Measurements from ENCODE around the gene TMX2. TPM values are rescaled to one million over a fixed set of nuclear protein-coding genes. Genes with fewer than 3 reads are reported as not detected.

TMX2 gene
- total and polyA plus RNA-seq, 4 donors, result 40.6 to 50.8 (median 45.9) TPM

- Histone ChIP-seq H3K27me3 (ENCODE audit: control insufficient read depth in 1 of 2, insufficient read depth in 2 of 2, low read length in 1 of 2) (no peaks in the 10 kb centered on the region), H3K4me3 (ENCODE audit: low read length in 2 of 2) (no peak overlapping the region), H3K36me3 (ENCODE audit: control insufficient read depth in 1 of 2, insufficient read depth in 2 of 2, low read length in 1 of 2) (peaks cover 0 to 1% of the 10 kb centered on the region in 2 donors), H3K27ac (ENCODE audit: low read depth in 1 of 2, low read length in 2 of 2) (no peak overlapping the region), H3K9me3 (ENCODE audit: control insufficient read depth, low read length) (no peaks in the 10 kb centered on the region), H3K4me1 (ENCODE audit: control insufficient read depth in 1 of 2, insufficient read depth in 2 of 2, low read length in 2 of 2) (no peaks in the 10 kb centered on the region)
- intact Hi-C loops (cut with DNase I), result no loop called here
- DNase-seq, result no peak
- ATAC-seq (ENCODE audit: low FRiP score), result no peak
- 91 to 92% methylated on average over 7 of the region's 7 CpGs for WGBS, 2 donors
Measured at GRCh38 chr11:57729479-57729878, 17.1 kb downstream of the TMX2 start.

- no peak for DNase-seq
- 88 to 100% methylated on average over 1 of the region's 1 CpG for WGBS, 2 donors
- Histone ChIP-seq H3K9me3 (ENCODE audit: control insufficient read depth, low read length) (no peaks in the 10 kb centered on the region), H3K4me3 (ENCODE audit: low read length in 2 of 2) (no peak overlapping the region), H3K4me1 (ENCODE audit: control insufficient read depth in 1 of 2, insufficient read depth in 2 of 2, low read length in 2 of 2) (no peaks in the 10 kb centered on the region), H3K27ac (ENCODE audit: low read depth in 1 of 2, low read length in 2 of 2) (no peak overlapping the region), H3K36me3 (ENCODE audit: control insufficient read depth in 1 of 2, insufficient read depth in 2 of 2, low read length in 1 of 2) (peaks cover 0 to 1% of the 10 kb centered on the region in 2 donors), H3K27me3 (ENCODE audit: control insufficient read depth in 1 of 2, insufficient read depth in 2 of 2, low read length in 1 of 2) (no peaks in the 10 kb centered on the region)
- intact Hi-C loops (cut with DNase I), result no loop called here
- no peak for ATAC-seq (ENCODE audit: low FRiP score)
Measured at GRCh38 chr11:57732661-57733060, 20.3 kb downstream of the TMX2 start.

- Histone ChIP-seq H3K36me3 (ENCODE audit: control insufficient read depth in 1 of 2, insufficient read depth in 2 of 2, low read length in 1 of 2) (peaks cover 1 to 3% of the 10 kb centered on the region in 2 donors), H3K9me3 (ENCODE audit: control insufficient read depth, low read length) (no peaks in the 10 kb centered on the region), H3K4me3 (ENCODE audit: low read length in 2 of 2) (no peak overlapping the region), H3K4me1 (ENCODE audit: control insufficient read depth in 1 of 2, insufficient read depth in 2 of 2, low read length in 2 of 2) (no peaks in the 10 kb centered on the region), H3K27ac (ENCODE audit: low read depth in 1 of 2, low read length in 2 of 2) (no peak overlapping the region), H3K27me3 (ENCODE audit: control insufficient read depth in 1 of 2, insufficient read depth in 2 of 2, low read length in 1 of 2) (no peaks in the 10 kb centered on the region)
- intact Hi-C loops (cut with DNase I), result no loop called here
- WGBS, 2 donors, result 67 to 80% methylated on average over 3 of the region's 3 CpGs
- ATAC-seq (ENCODE audit: low FRiP score), result no peak
- DNase-seq, result no peak
Measured at GRCh38 chr11:57735619-57736298, 23.4 kb downstream of the TMX2 start.

- Histone ChIP-seq H3K4me1 (ENCODE audit: control insufficient read depth in 1 of 2, insufficient read depth in 2 of 2, low read length in 2 of 2) (no peaks in the 10 kb centered on the region), H3K4me3 (ENCODE audit: low read length in 2 of 2) (peak within 1 kb of the TSS; percentile 67 to 69), H3K36me3 (ENCODE audit: control insufficient read depth in 1 of 2, insufficient read depth in 2 of 2, low read length in 1 of 2) (peaks cover 0 to 3% of the 10 kb centered on the region in 2 donors), H3K27ac (ENCODE audit: low read depth in 1 of 2, low read length in 2 of 2) (peak within 1 kb of the TSS; percentile 46 to 94), H3K9me3 (ENCODE audit: control insufficient read depth, low read length) (no peaks in the 10 kb centered on the region), H3K27me3 (ENCODE audit: control insufficient read depth in 1 of 2, insufficient read depth in 2 of 2, low read length in 1 of 2) (no peaks in the 10 kb centered on the region)
- intact Hi-C loops (cut with DNase I), result loop anchor here in 1 of 2 donors (2.0 kb wide), 2 partner anchors 29 to 57 kb away; partner anchors contain the start of genes MED19 and TMX2
- 0% methylated on average over 65 to 75 of the region's 75 CpGs for WGBS, 2 donors
- DNase-seq (peak; percentile 98), ATAC-seq (ENCODE audit: low FRiP score) (peak; percentile 98)
Measured at GRCh38 chr11:57741132-57742086, 29.0 kb downstream of the TMX2 start, which contains the start of gene SELENOH. SELENOH (plus strand) TSS chr11:57741491; CDS start chr11:57741596, 105 bp downstream.

GRCh38 chr11:57742087-57742452 is 29.7 kb downstream of the TMX2 start:
- no peak for ATAC-seq (ENCODE audit: low FRiP score)
- H3K36me3 ChIP-seq (ENCODE audit: control insufficient read depth in 1 of 2, insufficient read depth in 2 of 2, low read length in 1 of 2), result peaks cover 0 to 3% of the 10 kb centered on the region in 2 donors
- H3K27me3 ChIP-seq (ENCODE audit: control insufficient read depth in 1 of 2, insufficient read depth in 2 of 2, low read length in 1 of 2), result no peaks in the 10 kb centered on the region
- no peaks in the 10 kb centered on the region for H3K4me1 ChIP-seq (ENCODE audit: control insufficient read depth in 1 of 2, insufficient read depth in 2 of 2, low read length in 2 of 2)
- H3K27ac ChIP-seq (ENCODE audit: low read depth in 1 of 2, low read length in 2 of 2), result peak overlapping the region in 1 of 2 donors; percentile 94
- no peak for DNase-seq
- H3K9me3 ChIP-seq (ENCODE audit: control insufficient read depth, low read length), result no peaks in the 10 kb centered on the region
- intact Hi-C loops (cut with DNase I), result loop anchor here in 1 of 2 donors (2.0 kb wide), 1 partner anchor 57 kb away; no protein-coding TSS in a partner anchor
- peak overlapping the region; percentile 37 to 69 for H3K4me3 ChIP-seq (ENCODE audit: low read length in 2 of 2)
- WGBS, 2 donors, result 4% methylated on average over 10 of the region's 10 CpGs

- DNase-seq, result no peak
- WGBS, 2 donors, result 83 to 86% methylated on average over 2 of the region's 2 CpGs
- Histone ChIP-seq H3K27me3 (ENCODE audit: control insufficient read depth in 1 of 2, insufficient read depth in 2 of 2, low read length in 1 of 2) (no peaks in the 10 kb centered on the region), H3K27ac (ENCODE audit: low read depth in 1 of 2, low read length in 2 of 2) (no peak overlapping the region), H3K36me3 (ENCODE audit: control insufficient read depth in 1 of 2, insufficient read depth in 2 of 2, low read length in 1 of 2) (no peaks in the 10 kb centered on the region), H3K4me1 (ENCODE audit: control insufficient read depth in 1 of 2, insufficient read depth in 2 of 2, low read length in 2 of 2) (no peaks in the 10 kb centered on the region), H3K9me3 (ENCODE audit: control insufficient read depth, low read length) (no peaks in the 10 kb centered on the region), H3K4me3 (ENCODE audit: low read length in 2 of 2) (no peak overlapping the region)
- intact Hi-C loops (cut with DNase I), result no loop called here
- ATAC-seq (ENCODE audit: low FRiP score), result no peak
Measured at GRCh38 chr11:57744357-57744756, 32.0 kb downstream of the TMX2 start.

- Histone ChIP-seq H3K36me3 (ENCODE audit: control insufficient read depth in 1 of 2, insufficient read depth in 2 of 2, low read length in 1 of 2) (no peaks in the 10 kb centered on the region), H3K4me1 (ENCODE audit: control insufficient read depth in 1 of 2, insufficient read depth in 2 of 2, low read length in 2 of 2) (no peaks in the 10 kb centered on the region), H3K27ac (ENCODE audit: low read depth in 1 of 2, low read length in 2 of 2) (no peak overlapping the region), H3K4me3 (ENCODE audit: low read length in 2 of 2) (no peak overlapping the region), H3K27me3 (ENCODE audit: control insufficient read depth in 1 of 2, insufficient read depth in 2 of 2, low read length in 1 of 2) (no peaks in the 10 kb centered on the region), H3K9me3 (ENCODE audit: control insufficient read depth, low read length) (no peaks in the 10 kb centered on the region)
- DNase-seq (no peak), ATAC-seq (ENCODE audit: low FRiP score) (no peak)
- WGBS, 2 donors, result 79 to 82% methylated on average over 5 of the region's 5 CpGs
- intact Hi-C loops (cut with DNase I), result no loop called here
Measured at GRCh38 chr11:57745206-57745605, 32.8 kb downstream of the TMX2 start.

- intact Hi-C loops (cut with DNase I), result no loop called here
- no peak for ATAC-seq (ENCODE audit: low FRiP score)
- Histone ChIP-seq H3K27me3 (ENCODE audit: control insufficient read depth in 1 of 2, insufficient read depth in 2 of 2, low read length in 1 of 2) (no peaks in the 10 kb centered on the region), H3K4me1 (ENCODE audit: control insufficient read depth in 1 of 2, insufficient read depth in 2 of 2, low read length in 2 of 2) (no peaks in the 10 kb centered on the region), H3K4me3 (ENCODE audit: low read length in 2 of 2) (no peak overlapping the region), H3K9me3 (ENCODE audit: control insufficient read depth, low read length) (no peaks in the 10 kb centered on the region), H3K27ac (ENCODE audit: low read depth in 1 of 2, low read length in 2 of 2) (no peak overlapping the region), H3K36me3 (ENCODE audit: control insufficient read depth in 1 of 2, insufficient read depth in 2 of 2, low read length in 1 of 2) (no peaks in the 10 kb centered on the region)
- WGBS, 2 donors, result 81 to 82% methylated on average over 1 of the region's 1 CpG
- no peak for DNase-seq
Measured at GRCh38 chr11:57746920-57747319, 34.5 kb downstream of the TMX2 start.
